IPS-20b (cell line): ENCODE results near the gene TXNL4A.

Experiments
- H3K27ac ChIP-seq: one replicate; pipeline ENCODE4 v1.5.1; 2013; ENCODE audit warnings: low read length
- H3K27me3 ChIP-seq: 2 replicates; pipeline ENCODE4 v1.6.1; 2013; ENCODE audit warnings: mild to moderate bottlenecking, low read length, inconsistent platforms; ENCODE audit not compliant: insufficient read depth
- H3K36me3 ChIP-seq: 2 replicates; pipeline ENCODE4 v1.6.1; 2013; ENCODE audit warnings: low read depth, mild to moderate bottlenecking, inconsistent platforms, low read length, moderate library complexity; ENCODE audit not compliant: insufficient read depth
- H3K4me1 ChIP-seq: 2 replicates; pipeline ENCODE4 v1.6.1; 2013; ENCODE audit warnings: mild to moderate bottlenecking, control low read depth, inconsistent platforms, low read length, moderate library complexity; ENCODE audit not compliant: insufficient read depth
- H3K4me3 ChIP-seq: 2 replicates; pipeline ENCODE4 v1.5.1; 2013; ENCODE audit warnings: mild to moderate bottlenecking, low read length, inconsistent platforms
- H3K9ac ChIP-seq: 2 replicates; pipeline ENCODE4 v1.6.1; 2013; ENCODE audit warnings: low read depth, mild to moderate bottlenecking, inconsistent platforms, low read length, moderate library complexity
- H3K9me3 ChIP-seq: 2 replicates; pipeline ENCODE4 v1.6.1; 2013; ENCODE audit warnings: mild to moderate bottlenecking, low read depth, low read length, inconsistent platforms; ENCODE audit not compliant: insufficient read depth

TXNL4A gene

GRCh38 chr18:79974025-79974654 is 14.2 kb downstream of the TXNL4A start:
- no peak overlapping the region for H3K27ac ChIP-seq
- no peak overlapping the region for H3K4me3 ChIP-seq
- H3K9me3 ChIP-seq = no peaks in the 10 kb centered on the region
- H3K36me3 ChIP-seq = peaks cover 83% of the 10 kb centered on the region
- no peaks in the 10 kb centered on the region for H3K4me1 ChIP-seq
- no peak overlapping the region for H3K9ac ChIP-seq
- H3K27me3 ChIP-seq = no peaks in the 10 kb centered on the region

- Histone ChIP-seq H3K4me1 (no peaks in the 10 kb centered on the region), H3K27ac (no peak overlapping the region), H3K27me3 (no peaks in the 10 kb centered on the region), H3K4me3 (no peak overlapping the region), H3K9me3 (no peaks in the 10 kb centered on the region), H3K36me3 (peaks cover 81% of the 10 kb centered on the region), H3K9ac (no peak overlapping the region)
These were observed 14.8 kb downstream of the TXNL4A start for GRCh38 chr18:79973517-79973916.

GRCh38 chr18:79972720-79973119 is 15.6 kb downstream of the TXNL4A start:
- Histone ChIP-seq H3K36me3 (peaks cover 75% of the 10 kb centered on the region), H3K9ac (no peak overlapping the region), H3K27me3 (no peaks in the 10 kb centered on the region), H3K27ac (no peak overlapping the region), H3K9me3 (no peaks in the 10 kb centered on the region), H3K4me3 (no peak overlapping the region), H3K4me1 (no peaks in the 10 kb centered on the region)

- Histone ChIP-seq H3K36me3 (peaks cover 68% of the 10 kb centered on the region), H3K27me3 (no peaks in the 10 kb centered on the region), H3K9me3 (no peaks in the 10 kb centered on the region)
These were observed 16.4 kb downstream of the TXNL4A start for GRCh38 chr18:79971986-79972385.

GRCh38 chr18:79971211-79971952 is 17.0 kb downstream of the TXNL4A start:
- Histone ChIP-seq H3K9me3 (no peaks in the 10 kb centered on the region), H3K36me3 (peaks cover 62% of the 10 kb centered on the region), H3K27ac (no peak overlapping the region), H3K9ac (no peak overlapping the region), H3K27me3 (no peaks in the 10 kb centered on the region), H3K4me3 (no peak overlapping the region), H3K4me1 (no peaks in the 10 kb centered on the region)

More at GRCh38 chr18:79971986-79972385, 16.4 kb downstream of the TXNL4A start:
- Histone ChIP-seq H3K4me3 (no peak overlapping the region), H3K27ac (no peak overlapping the region), H3K4me1 (no peaks in the 10 kb centered on the region), H3K9ac (no peak overlapping the region)

DNA sequence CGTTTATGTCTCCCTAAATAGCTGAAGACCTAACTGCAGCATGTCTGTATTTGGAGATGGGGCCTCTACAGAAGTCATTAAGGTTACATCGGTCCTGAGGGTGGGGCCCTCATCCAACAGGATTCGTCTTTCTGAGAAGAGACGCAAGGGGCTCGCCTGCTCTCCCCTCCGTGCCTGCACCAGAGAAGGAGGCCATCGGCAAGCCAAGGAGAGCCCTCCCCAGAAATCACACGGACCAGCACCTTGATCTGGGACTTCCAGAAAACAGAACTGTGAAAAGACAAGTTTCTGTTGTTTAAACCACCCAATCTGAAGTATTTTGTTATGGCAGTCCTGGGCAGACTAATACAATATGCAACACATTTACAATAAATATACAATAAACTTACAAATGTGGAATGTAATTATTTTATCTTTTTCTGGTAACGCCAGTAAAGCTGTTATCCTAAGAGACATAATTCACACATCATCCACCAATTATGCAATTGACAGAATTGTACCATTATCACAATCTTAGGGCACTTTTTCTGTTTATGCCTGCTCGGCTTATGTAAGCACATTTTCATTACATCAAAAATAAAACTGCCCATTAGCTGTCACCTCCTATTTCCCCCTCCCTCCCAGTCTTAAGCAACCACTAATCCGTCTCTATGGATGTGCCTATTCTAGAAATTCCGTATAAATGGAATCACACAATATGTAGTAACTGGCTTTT is 17.8 kb downstream of the TXNL4A start:
- H3K9me3 ChIP-seq = no peaks in the 10 kb centered on the region
- H3K9ac ChIP-seq = no peak overlapping the region
- no peak overlapping the region for H3K27ac ChIP-seq
- H3K36me3 ChIP-seq = peaks cover 54% of the 10 kb centered on the region
- 0 out of 2 replicates have a peak, but pooled peaks cover under 1% of the 10 kb centered on the region for H3K27me3 ChIP-seq
- no peaks in the 10 kb centered on the region for H3K4me1 ChIP-seq
- no peak overlapping the region for H3K4me3 ChIP-seq

- Histone ChIP-seq H3K4me1 (peaks cover 4% of the 10 kb centered on the region; the same call in 1 of the 2 replicates), H3K27me3 (peaks cover 51% of the 10 kb centered on the region), H3K27ac (no peak overlapping the region), H3K9me3 (no peaks in the 10 kb centered on the region), H3K4me3 (no peak overlapping the region), H3K9ac (no peak overlapping the region), H3K36me3 (peaks cover 2% of the 10 kb centered on the region)
These were observed 23.1 kb downstream of the TXNL4A start for GRCh38 chr18:79965119-79965902.

- H3K9me3 ChIP-seq = no peaks in the 10 kb centered on the region
- no peak within 1 kb of the TSS for H3K27ac ChIP-seq
- peaks cover 9% of the 10 kb centered on the region for H3K4me1 ChIP-seq
- no peak within 1 kb of the TSS for H3K9ac ChIP-seq
- peaks cover 59% of the 10 kb centered on the region for H3K27me3 ChIP-seq
- H3K36me3 ChIP-seq = no peaks in the 10 kb centered on the region; the same call in 1 of the 2 replicates
- peak within 1 kb of the TSS; percentile 46; the same call in 1 of the 2 replicates for H3K4me3 ChIP-seq
These were observed 23.8 kb downstream of the TXNL4A start, which contains the start of gene HSBP1L1 for GRCh38 chr18:79964330-79965118. HSBP1L1 (plus strand) TSS chr18:79964643; CDS start chr18:79964736, 93 bp downstream.

GRCh38 chr18:79963658-79964329 is 24.6 kb downstream of the TXNL4A start:
- Histone ChIP-seq H3K4me1 (peaks cover 12% of the 10 kb centered on the region), H3K9me3 (no peaks in the 10 kb centered on the region), H3K27me3 (peaks cover 66% of the 10 kb centered on the region), H3K9ac (no peak overlapping the region), H3K27ac (no peak overlapping the region), H3K36me3 (no peaks in the 10 kb centered on the region), H3K4me3 (peak overlapping the region; percentile 46; the same call in 1 of the 2 replicates)

- H3K27ac ChIP-seq = no peak overlapping the region
- no peak overlapping the region for H3K4me3 ChIP-seq
- no peak overlapping the region for H3K9ac ChIP-seq
- H3K9me3 ChIP-seq = no peaks in the 10 kb centered on the region
- H3K27me3 ChIP-seq = peaks cover 72% of the 10 kb centered on the region
- no peaks in the 10 kb centered on the region for H3K36me3 ChIP-seq
- peaks cover 12% of the 10 kb centered on the region for H3K4me1 ChIP-seq
These were observed 25.3 kb downstream of the TXNL4A start for GRCh38 chr18:79962835-79963657.
